Keratinocyte (primary cell): ENCODE data around the gene FHIT.

Experiments used
- EZH2 ChIP-seq: IDR thresholded peaks from one replicate; pipeline ENCODE4 v1.6.1; 2012; ENCODE audit warnings: inconsistent platforms, mild to moderate bottlenecking, low read length, moderate library complexity
- TF ChIP-seq, protein P1 (sequence below), 3 experiments: IDR thresholded peaks in 1 of 3; conservative IDR thresholded peaks in 1 of 3; optimal IDR thresholded peaks in 1 of 3; 2 replicates in 2 of 3; 3 replicates in 1 of 3; pipeline versions ENCODE3 to v1.5.1; 2011; ENCODE audit warnings: low read length in 3 of 3, mild to moderate bottlenecking in 3 of 3, moderate library complexity in 2 of 3, control low read depth in 1 of 3, inconsistent platforms in 1 of 3; ENCODE audit not compliant: insufficient read depth in 2 of 3; ENCODE audit errors: extremely low read depth in 1 of 3

DNA sequence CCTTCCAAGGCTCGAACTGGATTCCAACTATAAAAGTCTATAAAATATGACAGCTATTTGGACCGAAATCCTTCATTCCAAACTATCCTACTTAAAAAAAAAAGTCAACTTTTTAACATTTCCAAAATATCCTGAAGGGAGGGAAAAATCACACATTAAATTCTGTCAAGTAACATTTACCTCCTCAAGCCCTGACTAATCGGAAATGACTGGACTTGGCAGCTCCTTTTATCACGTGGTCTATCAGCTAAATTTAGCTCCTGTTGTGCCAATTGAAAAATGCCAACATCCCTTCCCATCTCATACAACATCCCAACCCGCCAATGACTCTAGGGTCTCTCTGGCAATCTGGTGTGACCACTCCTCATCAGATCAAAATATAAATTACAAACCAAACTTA is 297.9 kb downstream of the FHIT start:
- TF ChIP-seq, protein P1, sequence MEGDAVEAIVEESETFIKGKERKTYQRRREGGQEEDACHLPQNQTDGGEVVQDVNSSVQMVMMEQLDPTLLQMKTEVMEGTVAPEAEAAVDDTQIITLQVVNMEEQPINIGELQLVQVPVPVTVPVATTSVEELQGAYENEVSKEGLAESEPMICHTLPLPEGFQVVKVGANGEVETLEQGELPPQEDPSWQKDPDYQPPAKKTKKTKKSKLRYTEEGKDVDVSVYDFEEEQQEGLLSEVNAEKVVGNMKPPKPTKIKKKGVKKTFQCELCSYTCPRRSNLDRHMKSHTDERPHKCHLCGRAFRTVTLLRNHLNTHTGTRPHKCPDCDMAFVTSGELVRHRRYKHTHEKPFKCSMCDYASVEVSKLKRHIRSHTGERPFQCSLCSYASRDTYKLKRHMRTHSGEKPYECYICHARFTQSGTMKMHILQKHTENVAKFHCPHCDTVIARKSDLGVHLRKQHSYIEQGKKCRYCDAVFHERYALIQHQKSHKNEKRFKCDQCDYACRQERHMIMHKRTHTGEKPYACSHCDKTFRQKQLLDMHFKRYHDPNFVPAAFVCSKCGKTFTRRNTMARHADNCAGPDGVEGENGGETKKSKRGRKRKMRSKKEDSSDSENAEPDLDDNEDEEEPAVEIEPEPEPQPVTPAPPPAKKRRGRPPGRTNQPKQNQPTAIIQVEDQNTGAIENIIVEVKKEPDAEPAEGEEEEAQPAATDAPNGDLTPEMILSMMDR (optimal IDR thresholded peaks at IDR 0.05 in 1 of 3, IDR thresholded peaks at IDR 0.05 in 1 of 3, conservative IDR thresholded peaks at IDR 0.05 in 1 of 3; ENCODE audit: extremely low read depth in 1 of 3, insufficient read depth in 2 of 3, low read length in 3 of 3) = no peak
- TF ChIP-seq EZH2 = no peak
